ENCODE data around the gene GLI2. TPM values are rescaled to one million over a fixed set of nuclear protein-coding genes. Genes with fewer than 3 reads are reported as not detected.
A peak's percentile ranks its signal among the peaks of the same experiment; 100 is the strongest.

GLI2 gene
- total RNA-seq, 4 donors from 2014 or later = 7.1 to 25.3 (median 11.8) TPM

GRCh38 chr2:120762341-120763061 is 26.8 kb downstream of the GLI2 start:
- Histone ChIP-seq H3K27me3 (no peaks in the 10 kb centered on the region), H3K36me3 (no peaks in the 10 kb centered on the region), H3K27ac (replicated peaks in 1 of 4) (no peak overlapping the region), H3K4me1 (peaks cover 17 to 84% (median 81%) of the 10 kb centered on the region in 4 donors), H3K4me3 (no peak overlapping the region), H3K9me3 (no peaks in the 10 kb centered on the region)
- DNase-seq (ENCODE audit: extremely low spot score) = no peak
- WGBS = 86% methylated on average over 13 of the region's 15 CpGs
- TF ChIP-seq CTCF (IDR thresholded peaks at IDR 0.05) = no peak
- TF ChIP-seq EP300 (IDR thresholded peaks at IDR 0.05) = no peak
- no peak for TF ChIP-seq POLR2A (IDR thresholded peaks at IDR 0.05; ENCODE audit: low read depth)
- TF ChIP-seq POLR2AphosphoS5 (IDR thresholded peaks at IDR 0.05) = no peak
- intact Hi-C loops (cut with DNase I) = no loop called here

GRCh38 chr2:120763508-120763907 is 27.8 kb downstream of the GLI2 start:
- DNase-seq (ENCODE audit: extremely low spot score) = no peak
- Histone ChIP-seq H3K27me3 (no peaks in the 10 kb centered on the region), H3K4me3 (no peak overlapping the region), H3K9me3 (no peaks in the 10 kb centered on the region), H3K36me3 (no peaks in the 10 kb centered on the region), H3K27ac (replicated peaks in 1 of 4) (no peak overlapping the region), H3K4me1 (peaks cover 17 to 78% (median 75%) of the 10 kb centered on the region in 4 donors)
- intact Hi-C loops (cut with DNase I) = no loop called here
- TF ChIP-seq CTCF (IDR thresholded peaks at IDR 0.05) = no peak
- TF ChIP-seq POLR2A (IDR thresholded peaks at IDR 0.05; ENCODE audit: low read depth) = no peak
- TF ChIP-seq POLR2AphosphoS5 (IDR thresholded peaks at IDR 0.05) = no peak
- no peak for TF ChIP-seq EP300 (IDR thresholded peaks at IDR 0.05)
- WGBS = 94% methylated on average over 8 of the region's 8 CpGs

- 97% methylated on average over 10 of the region's 10 CpGs for WGBS
- H3K4me3 ChIP-seq = no peak overlapping the region
- no peak for DNase-seq (ENCODE audit: extremely low spot score)
- H3K4me1 ChIP-seq = peaks cover 17 to 74% (median 72%) of the 10 kb centered on the region in 4 donors
- no peak for TF ChIP-seq CTCF (IDR thresholded peaks at IDR 0.05)
- TF ChIP-seq EP300 (IDR thresholded peaks at IDR 0.05) = no peak
- no peak for TF ChIP-seq POLR2A (IDR thresholded peaks at IDR 0.05; ENCODE audit: low read depth)
- TF ChIP-seq POLR2AphosphoS5 (IDR thresholded peaks at IDR 0.05) = no peak
- intact Hi-C loops (cut with DNase I) = no loop called here
- H3K36me3 ChIP-seq = no peaks in the 10 kb centered on the region
- H3K27ac ChIP-seq (replicated peaks in 1 of 4) = no peak overlapping the region
- H3K27me3 ChIP-seq = no peaks in the 10 kb centered on the region
- H3K9me3 ChIP-seq = no peaks in the 10 kb centered on the region
Measured at GRCh38 chr2:120763931-120764330, 28.3 kb downstream of the GLI2 start.

- no peaks in the 10 kb centered on the region for H3K36me3 ChIP-seq
- H3K27ac ChIP-seq (replicated peaks in 1 of 4) = peak overlapping the region in 2 of 4 donors; percentile 63 to 78
- H3K4me3 ChIP-seq = no peak overlapping the region
- intact Hi-C loops (cut with DNase I) = no loop called here
- no peak for DNase-seq (ENCODE audit: extremely low spot score)
- H3K27me3 ChIP-seq = no peaks in the 10 kb centered on the region
- H3K9me3 ChIP-seq = no peaks in the 10 kb centered on the region
- 79% methylated on average over 6 of the region's 6 CpGs for WGBS
- H3K4me1 ChIP-seq = peaks cover 17 to 68% (median 67%) of the 10 kb centered on the region in 4 donors
- TF ChIP-seq POLR2AphosphoS5 (IDR thresholded peaks at IDR 0.05) = no peak
- TF ChIP-seq POLR2A (IDR thresholded peaks at IDR 0.05; ENCODE audit: low read depth) = no peak
Measured at GRCh38 chr2:120764492-120764891, 28.8 kb downstream of the GLI2 start.

GRCh38 chr2:120764991-120765677 is 29.5 kb downstream of the GLI2 start:
- 45% methylated on average over 5 of the region's 11 CpGs for WGBS
- no peaks in the 10 kb centered on the region for H3K9me3 ChIP-seq
- DNase-seq (ENCODE audit: extremely low spot score) = no peak
- H3K27ac ChIP-seq (replicated peaks in 1 of 4) = peak overlapping the region; percentile 61 to 78 (median 68)
- H3K36me3 ChIP-seq = no peaks in the 10 kb centered on the region
- peak overlapping the region in 1 of 4 donors; percentile 25 for H3K4me3 ChIP-seq
- H3K27me3 ChIP-seq = no peaks in the 10 kb centered on the region
- peaks cover 17 to 63% (median 62%) of the 10 kb centered on the region in 4 donors for H3K4me1 ChIP-seq
- intact Hi-C loops (cut with DNase I) = no loop called here
- no peak for TF ChIP-seq CTCF (IDR thresholded peaks at IDR 0.05)
- TF ChIP-seq POLR2A (IDR thresholded peaks at IDR 0.05; ENCODE audit: low read depth) = no peak
- no peak for TF ChIP-seq POLR2AphosphoS5 (IDR thresholded peaks at IDR 0.05)
- no peak for TF ChIP-seq EP300 (IDR thresholded peaks at IDR 0.05)
